ENCODE data around the gene HES5.
"Not testable (repeated sequence)": the region's sequence is repeated elsewhere in the genome, so short reads cannot be mapped to it uniquely, and the experiment has no call there.

Gene HES5, protein sequence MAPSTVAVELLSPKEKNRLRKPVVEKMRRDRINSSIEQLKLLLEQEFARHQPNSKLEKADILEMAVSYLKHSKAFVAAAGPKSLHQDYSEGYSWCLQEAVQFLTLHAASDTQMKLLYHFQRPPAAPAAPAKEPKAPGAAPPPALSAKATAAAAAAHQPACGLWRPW

DNA sequence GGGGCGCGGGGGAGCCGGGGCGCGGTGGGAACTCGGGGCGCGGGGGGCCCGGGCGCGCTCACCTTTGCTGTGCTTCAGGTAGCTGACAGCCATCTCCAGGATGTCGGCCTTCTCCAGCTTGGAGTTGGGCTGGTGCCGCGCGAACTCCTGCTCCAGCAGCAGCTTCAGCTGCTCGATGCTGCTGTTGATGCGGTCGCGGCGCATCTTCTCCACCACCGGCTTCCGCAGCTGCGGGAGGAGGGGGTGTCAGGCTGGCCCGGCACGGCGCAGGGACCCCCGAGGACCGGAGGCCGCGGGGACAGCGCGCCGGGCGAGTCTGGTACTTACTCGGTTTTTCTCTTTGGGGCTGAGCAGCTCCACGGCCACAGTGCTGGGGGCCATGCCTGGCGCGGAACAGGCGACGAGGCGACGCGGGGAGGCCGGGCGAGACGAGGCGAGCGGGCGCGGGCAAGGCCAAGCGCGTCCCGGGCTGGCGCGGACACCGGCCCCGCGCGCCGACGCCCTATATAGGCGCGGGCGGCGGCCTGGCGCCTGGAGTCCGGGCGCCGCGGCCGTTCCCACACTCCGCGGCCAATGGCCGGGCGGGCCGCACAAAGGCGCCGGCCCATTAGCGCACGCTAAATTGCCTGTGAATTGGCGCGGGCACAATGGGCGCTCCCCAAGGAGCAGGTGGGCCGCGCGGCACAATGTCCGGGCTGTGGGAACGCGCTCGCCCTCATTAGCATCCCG, at the start of gene HES5:
Gene HES5 (minus strand): TSS at position 480 of the 729 bp plus-strand sequence. CDS start 99 bp downstream, at position 381.
- no peak for DNase-seq (ENCODE audit: low spot score)

DNA sequence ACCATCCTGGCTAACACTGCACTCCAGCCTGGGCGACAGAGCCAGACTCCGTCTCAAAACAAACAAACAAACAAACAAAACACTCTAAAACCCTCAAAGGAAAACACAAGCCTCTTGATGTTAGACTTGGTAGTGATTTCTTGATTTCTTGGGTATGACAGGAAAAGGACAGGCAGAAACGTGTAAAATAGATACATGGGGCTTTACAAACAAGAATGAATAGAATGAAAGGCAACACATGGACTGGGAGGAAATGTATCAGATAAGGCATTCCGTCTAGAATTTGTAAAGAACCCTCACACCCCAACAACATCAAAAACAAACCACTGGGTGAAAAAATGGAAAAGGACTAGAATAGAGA, 48.7 kb upstream of the HES5 start:
- no peak for DNase-seq (ENCODE audit: low spot score)

DNA sequence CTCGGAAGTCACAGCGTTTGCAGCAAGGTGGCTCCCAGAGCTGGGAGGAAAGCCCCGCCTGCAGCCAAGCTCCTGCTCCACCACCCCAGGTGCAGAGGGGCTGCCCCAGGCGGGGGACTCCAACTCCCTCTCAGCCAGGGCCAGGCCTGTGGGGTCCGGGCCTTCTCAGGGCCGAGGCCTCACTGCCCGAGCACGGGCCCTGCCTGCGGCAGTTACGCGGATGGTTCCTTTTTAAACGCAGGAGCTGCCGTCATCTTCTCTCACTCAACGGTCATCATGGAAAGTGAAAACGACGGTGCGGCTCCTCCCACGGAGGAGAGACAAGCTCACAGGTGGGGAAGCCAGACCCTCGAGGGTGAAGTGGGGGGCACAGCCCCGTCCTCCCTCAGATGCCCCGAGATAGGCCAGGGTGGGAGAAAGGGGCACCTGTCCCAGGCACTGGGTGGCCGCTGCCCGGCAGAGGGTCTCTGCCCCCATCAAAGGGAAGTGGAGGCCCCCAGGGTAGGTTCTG, 47.6 kb upstream of the HES5 start:
- not testable (repeated sequence) for DNase-seq (ENCODE audit: low spot score)

DNA sequence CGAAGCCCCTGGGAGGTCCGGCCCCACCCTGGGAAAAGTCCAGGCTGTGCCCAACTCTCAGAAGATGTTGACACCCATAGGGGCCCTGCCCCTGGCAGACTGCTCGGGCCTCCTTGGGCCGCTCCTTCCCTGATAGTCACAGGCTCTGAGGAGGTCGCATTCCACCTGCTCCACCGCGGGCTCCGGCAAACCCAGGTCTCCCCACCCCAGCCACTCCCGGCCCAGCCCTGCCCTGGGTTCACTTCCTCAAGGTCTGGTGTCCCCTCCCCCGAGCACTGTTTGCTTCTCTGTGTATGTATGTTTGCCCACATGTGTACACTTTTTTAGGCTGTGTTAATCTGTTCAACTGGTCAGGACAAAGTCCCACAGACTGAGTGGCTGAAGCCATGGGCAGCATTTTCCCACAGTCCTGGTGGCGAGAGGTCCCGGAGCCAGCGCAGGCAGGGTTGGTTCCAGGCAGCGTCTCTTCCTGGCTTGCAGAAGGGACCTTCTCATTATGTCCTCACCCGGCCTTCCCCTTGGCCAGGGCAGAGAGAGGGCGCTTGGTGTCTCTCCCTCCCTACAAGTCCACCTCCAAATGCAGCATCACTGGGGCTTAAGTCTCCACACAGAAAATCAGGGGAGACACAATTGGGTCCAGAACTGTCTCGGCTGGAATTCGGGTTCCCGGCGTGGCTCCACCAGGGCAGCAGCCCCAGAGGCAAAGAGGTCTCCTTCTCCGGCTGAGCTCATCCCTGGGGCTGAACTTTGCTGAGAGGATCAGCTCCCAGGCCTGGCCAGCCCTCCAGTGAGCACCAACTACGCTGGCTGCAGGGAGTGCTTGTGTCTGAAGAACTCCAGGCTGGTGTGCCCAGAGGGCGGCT, 46.0 kb upstream of the HES5 start:
- DNase-seq (ENCODE audit: low spot score) = no peak

DNA sequence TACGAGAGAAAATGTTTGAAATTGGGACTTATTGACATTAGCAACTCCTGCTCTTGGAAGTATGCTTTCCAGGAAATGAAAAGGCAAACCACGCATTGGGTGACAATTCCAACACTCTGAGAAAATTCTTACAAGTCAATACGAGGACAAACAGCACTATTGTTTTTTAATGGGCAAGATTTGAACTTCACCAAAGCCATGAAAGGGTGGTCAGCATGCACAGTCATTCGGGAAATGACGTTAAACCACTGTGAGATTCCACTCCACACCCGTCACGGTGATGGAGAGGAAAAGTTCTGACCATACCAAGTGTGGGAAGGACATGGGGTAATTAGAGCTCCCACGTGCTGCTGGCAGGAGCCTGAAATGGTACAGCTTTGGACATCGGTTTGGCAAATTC, 44.3 kb upstream of the HES5 start:
- no peak for DNase-seq (ENCODE audit: low spot score)

DNA sequence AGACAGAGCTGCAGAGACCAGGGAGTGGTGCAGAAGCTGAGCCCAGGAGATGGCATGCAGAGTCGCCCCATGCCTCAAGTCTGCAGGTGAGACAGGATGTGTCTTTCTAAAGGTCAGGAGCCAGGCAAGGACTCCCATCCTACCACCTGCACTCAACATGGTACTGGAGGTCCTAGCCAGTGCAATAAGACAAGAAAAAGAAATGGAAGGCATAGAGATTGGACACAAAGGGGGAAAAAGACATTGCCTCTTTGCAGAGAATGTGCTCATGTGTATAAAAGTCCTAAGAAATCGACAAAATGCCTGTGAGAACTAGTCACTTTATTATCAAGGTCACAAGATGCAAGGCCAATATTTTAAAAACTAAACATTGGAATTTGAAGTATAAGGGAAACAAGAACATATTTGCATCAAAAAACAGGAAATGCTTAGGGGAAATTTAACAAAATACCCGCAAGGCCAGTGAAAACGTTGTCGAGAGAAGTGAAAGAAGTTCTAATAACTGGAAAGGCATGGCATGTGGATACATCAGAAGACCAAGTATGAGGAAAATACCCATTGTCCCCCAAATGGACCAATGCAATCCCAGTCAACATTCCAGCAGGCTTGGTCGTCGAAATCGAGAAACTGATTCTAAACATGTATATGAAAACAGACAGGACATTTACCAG, 43.3 kb upstream of the HES5 start:
- no peak for DNase-seq (ENCODE audit: low spot score)

DNA sequence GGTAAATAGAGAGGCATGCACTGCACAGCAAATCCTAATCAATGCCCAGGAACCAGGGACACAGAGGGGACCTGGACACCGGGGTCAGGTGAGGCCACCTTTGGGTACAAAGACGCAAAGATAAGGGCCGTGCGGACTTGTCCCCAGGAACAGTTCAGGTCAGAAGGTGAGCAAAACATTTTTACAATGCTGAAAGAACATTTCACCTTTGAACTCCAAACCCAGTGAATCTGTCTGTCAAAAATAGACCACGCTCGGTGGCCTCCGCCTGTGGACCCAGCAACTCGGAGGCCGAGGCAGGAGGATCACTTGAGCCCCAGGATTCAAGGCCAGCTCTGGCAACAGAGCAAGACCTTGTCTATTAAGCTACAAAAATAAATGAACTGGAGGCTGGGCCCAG, 41.3 kb upstream of the HES5 start:
- no peak for DNase-seq (ENCODE audit: low spot score)

DNA sequence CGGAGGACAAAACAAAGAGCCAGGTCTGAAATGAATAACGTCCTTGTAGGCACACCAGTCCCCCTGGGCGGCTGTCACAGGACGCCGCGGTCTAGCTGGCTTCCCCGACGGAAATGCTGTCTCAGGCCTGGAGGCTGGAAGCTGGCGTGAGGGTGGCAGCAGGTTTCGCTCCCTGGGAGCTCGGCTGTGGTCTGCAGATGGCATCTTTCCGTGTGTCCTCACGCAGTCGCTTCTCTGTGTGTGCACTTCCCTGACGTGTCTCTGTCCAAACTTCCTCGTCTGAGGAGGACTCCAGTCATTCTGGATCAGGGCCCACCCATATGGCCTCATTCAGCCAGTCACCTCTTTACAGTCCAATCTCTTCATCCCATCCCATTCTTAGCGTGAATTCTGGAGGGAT, 40.3 kb upstream of the HES5 start:
- DNase-seq (ENCODE audit: low spot score) = no peak

DNA sequence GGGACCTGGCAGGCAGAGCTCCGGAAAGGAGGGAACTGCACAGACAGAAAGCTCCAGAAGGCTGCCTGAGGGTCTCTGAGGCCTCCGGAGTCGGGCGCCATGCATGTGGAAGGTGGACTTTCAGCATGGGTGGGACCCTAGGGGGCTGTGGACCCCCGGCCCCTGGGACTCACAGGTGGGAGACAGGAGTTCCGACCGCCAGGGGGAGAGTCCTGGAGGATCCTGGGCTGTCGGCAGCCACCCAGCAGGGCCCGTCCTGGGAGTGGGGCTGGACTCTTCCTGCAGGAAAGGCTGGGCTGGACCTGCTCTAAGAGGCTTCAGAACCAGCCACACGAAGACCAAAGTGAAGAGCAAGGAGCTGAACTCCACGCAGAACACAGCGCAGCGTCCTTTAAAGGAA, 39.6 kb upstream of the HES5 start:
- not testable (repeated sequence) for DNase-seq (ENCODE audit: low spot score)

DNA sequence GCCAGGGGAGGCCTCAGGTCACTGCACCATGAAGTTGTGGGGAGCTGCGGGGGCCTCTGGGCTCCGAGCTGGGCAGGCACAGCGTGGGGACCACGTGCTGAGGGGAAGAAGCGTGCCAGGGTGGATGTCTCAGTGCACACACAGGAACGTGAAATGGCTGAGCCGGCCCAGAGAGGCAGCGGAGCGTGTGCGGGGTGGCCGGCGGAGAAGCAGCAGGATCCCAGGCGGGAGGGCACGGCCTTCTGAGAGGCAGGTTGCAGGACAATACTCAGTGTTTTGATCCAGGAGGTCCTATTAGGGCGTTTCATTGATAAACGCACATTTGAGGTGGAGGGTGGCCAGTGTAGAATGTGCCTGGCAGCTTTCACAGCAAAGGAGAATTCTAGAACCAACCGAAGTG, 39.0 kb upstream of the HES5 start:
- no peak for DNase-seq (ENCODE audit: low spot score)

DNA sequence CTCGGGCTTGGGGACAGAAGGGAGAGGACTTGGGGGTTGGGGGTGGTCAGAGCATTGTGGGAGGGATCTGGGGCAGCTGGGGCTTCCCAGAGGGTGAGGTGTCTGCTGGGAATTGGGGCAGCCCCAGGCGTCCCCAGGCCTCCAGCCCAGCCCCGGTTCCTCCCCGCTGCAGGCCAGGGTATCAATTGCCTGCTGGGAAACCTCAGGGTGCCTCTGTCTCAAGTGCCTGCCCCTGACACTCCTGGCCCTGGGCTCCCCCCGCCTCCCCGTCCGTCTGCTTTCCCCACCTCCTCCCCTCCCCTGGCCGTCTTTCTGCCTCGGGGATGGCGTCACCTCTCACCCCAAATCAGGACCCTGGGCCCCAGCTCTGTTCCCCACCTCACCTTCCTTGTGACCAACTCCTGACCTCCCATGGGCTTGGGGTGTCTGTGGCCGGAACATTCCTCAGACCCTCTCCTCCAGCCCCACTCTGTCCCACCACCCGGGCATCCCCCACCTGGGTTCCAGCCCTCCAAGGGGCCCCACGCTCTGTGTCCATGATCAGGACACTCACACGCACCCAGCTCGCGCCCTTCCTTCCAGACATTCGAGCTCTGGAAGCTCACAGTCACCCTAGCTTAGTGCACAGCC, 38.2 kb upstream of the HES5 start:
- DNase-seq (ENCODE audit: low spot score) = not testable (repeated sequence)

DNA sequence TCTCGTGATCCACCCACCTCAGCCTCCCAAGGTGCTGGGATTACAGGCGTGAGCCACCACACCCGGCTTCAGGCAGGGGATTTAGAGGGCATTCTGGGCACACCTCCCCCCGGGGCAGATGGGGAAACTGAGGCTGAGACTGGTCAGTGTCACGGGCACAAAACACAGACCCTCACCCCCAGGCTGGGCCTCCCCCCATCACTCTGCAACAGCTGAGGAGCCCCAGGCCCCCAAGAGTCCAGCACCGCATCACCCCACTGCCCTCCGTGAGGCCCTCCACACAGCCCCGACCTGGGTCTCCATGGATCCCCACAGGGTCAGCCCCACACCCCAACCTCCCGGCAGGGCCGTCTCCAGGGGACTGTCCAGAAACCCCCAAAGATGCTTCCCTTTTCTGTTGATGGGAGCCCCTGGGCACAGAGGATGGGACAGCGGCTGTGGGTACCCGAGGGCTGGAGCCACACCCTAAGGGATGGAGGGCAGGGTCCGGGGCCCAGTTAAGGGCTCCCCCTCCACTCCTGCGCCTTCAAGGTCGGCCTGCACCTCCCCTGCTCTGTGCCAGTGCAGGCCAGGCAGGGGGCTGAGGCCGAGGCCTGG, 37.1 kb upstream of the HES5 start:
- DNase-seq (ENCODE audit: low spot score) = no peak

DNA sequence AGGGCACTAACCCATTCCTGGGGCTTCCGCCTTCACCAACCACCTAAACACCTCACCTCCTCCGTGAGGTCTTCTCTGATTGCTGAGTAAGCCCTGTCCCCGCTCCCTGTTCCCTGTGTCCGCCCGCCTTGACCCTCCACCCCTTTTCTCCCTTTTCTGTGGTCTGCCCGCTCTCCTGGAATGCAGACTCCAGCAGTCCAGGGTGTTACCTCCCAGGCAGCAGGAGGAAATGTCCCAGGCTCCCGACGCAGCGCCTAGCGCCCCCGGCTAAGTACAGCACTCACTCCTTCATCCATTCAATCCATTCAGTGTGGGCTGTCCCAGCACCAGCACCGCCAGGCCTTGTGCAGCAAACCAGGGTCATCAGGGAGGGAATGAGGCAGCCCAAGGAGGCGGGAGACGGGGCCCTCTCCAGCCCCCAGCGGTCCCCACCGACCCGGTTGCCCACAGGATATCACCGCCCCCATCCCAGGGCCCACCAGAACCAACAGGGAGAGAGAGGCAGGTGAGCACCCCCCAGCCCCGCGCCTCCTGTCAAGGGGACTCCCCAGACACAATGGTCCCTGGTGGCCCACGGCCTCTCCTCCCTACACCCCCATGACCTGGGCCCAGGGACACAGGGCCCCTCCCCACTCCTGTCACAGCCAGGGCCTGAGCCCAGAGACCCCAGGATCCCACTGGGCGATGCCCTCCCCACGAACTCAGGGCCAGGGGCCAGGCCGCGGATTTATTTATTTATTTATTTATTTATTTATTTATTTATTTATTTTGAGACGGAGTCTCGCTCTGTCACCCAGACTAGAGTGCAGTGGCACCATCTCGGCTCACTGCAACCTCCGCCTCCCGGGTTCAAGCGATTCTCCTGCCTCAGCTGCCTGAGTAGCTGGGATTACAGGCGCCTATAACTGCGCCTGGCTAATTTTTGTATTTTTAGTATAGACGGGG, 36.3 kb upstream of the HES5 start:
- DNase-seq (ENCODE audit: low spot score) = no peak

DNA sequence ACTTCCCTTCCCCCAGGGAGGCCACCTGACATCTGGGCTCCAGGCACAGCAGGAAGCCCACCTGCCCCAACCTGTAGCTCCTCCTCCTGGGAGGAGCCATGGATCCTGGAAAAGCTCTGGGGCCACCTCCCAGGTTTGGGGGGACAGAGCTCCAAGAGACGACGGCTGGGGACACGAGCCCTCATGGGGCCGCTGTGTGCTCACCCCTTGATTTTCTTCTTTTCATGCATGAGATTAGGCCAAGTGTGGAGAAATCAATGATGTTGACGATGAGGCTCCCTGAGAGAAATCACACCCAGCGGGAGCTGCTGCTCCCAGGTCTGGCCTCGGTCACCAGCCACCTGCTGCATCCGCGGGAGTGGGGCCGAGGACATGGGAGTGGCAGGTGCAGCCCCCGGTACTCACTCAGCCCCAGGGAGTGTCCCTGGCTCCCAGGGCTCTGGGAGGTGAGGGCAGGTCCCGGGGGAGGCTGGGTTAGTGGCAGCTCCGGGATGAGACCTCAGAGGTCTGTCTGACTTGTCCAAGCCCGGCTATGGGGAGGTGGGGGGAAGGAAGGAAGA, 34.8 kb upstream of the HES5 start:
- no peak for DNase-seq (ENCODE audit: low spot score)

DNA sequence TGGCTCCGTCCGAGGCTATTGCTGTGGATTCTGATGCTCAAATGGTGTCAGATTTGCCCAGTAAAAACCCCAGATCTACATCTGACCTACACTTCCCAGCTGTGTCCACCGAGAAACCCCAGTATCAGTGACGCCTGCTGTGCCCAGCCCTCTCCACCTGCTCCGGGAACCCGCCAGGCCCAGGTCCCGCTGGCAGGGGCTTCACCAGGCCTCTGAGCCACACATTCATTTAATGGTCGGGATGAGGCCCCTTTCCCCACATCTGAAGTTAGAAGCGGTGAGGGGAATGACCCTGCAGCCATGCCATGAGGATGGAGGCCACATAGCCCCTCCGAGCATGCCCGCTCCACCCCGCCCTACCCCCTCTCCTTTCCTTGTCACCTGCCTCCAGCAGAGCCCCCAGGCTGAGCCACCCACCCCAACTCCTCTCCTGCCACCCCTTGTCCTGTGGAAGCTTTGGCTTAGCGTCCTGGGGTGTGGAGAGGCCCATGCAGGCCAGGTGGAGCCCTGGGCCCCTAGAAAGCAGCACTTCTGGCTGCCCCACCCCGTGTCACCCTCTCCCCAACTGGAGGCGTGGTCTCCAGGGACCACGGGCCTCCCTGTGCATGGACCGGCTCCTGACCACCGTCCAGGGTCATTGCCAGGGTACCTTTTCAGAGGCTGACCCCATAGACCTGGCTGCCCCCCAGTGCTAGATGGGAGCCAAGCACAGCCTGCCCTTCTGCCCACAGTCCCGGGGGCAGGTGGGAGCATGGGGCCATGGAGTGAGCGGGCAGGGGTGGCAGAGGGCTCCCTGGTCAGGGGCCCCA, 34.1 kb upstream of the HES5 start:
- DNase-seq (ENCODE audit: low spot score) = no peak

DNA sequence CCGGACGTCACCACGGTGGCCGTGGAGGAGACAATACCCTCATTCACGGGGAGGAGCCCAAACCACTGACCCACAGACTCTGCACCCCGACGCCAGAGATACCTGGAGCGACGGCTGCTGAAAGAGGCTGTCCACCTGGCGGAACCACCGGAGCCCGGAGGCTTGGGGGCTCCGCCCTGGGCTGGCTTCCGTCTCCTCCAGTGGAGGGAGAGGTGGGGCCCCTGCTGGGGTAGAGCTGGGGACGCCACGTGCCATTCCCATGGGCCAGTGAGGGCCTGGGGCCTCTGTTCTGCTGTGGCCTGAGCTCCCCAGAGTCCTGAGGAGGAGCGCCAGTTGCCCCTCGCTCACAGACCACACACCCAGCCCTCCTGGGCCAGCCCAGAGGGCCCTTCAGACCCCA, 33.1 kb upstream of the HES5 start:
- no peak for DNase-seq (ENCODE audit: low spot score)

DNA sequence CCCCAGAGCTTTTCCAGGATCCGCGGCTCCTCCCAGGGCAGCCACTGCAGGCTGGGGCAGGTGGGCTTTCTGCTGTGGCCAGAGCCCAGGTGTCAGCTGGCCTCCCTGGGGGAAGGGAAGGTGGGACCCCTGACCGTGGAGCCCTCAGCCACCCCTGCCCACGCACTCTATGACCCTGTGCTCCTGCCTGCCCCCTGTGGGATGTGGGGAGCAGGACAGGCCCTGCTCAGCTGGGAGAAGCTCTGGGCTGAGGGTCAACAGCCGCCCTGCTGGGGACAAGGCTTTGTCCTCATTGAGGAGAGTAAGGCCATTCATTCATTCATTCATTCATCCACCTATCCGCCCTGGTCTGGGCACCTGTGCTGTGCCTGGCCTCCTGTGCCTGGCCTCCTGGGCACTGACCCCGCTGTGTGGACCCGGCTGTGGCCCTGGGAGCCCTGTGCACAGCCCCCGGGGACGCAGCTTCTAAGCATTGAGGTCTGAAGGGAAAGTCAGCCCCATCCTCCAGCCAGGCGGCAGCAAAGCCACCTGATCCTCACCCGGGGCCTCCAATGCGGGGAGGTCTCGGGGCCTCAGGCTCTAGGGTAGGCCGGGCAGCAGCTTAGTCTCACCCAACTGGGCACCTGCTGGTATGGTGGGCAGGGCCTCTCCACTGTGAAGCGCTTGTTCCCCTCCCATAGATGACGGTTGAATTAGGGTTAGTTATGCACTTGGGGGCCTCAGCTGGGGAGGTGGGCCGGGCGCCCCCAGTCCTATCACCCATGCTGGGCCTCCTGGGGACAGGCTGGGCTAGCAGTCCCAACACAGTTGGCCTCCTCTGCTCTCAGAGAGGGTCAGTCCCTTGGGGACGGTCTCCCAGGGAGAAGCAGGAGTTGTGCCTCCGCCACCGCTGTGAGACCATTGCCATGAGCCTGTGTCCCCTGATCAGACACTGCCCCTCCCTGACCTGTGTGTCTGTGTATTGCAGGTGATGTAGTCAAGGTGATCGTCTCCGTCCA, 32.1 kb upstream of the HES5 start:
- DNase-seq (ENCODE audit: low spot score) = no peak

DNA sequence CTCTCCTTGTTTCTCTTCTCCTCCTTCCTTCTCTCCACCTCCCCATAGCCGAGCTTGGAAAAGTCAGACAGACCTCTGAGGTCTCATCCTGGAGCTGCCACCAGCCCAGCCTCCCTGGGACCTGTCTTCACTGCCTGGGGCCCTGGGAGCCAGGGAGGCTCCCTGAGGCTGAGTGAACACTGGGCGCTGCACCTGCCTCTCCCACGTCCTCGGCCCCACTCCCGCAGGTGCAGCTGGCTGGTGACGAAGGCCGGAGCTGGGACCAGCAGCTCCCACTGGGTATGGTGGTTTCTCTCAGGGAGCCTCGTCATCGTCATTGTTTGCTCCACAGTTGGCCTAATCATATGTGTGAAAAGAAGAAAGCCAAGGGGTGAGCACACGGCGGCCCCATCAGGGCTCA, 31.4 kb upstream of the HES5 start:
- no peak for DNase-seq (ENCODE audit: low spot score)

Measured in hematopoietic multipotent progenitor cell treated with erythropoietin and hydrocortisone succinate and interleukin-3 and kit ligand, for 17 days (in vitro differentiated cells).